ENCODE measurements around the gene ADAMTS14. TPM values are rescaled to one million over a fixed set of nuclear protein-coding genes. Genes with fewer than 3 reads are reported as not detected.
A peak's percentile ranks its signal among the peaks of the same experiment; 100 is the strongest.

Gene ADAMTS14
- total RNA-seq, 1 donor from 2014 or later, result 0.33 TPM

- H3K4me1 Mint-ChIP-seq, result no peaks in the 10 kb centered on the region
- H3K36me3 Mint-ChIP-seq (ENCODE audit: low read depth), result no peaks in the 10 kb centered on the region
- H3K27me3 Mint-ChIP-seq, result no peaks in the 10 kb centered on the region
- DNase-seq, result no peak
- H3K4me3 Mint-ChIP-seq, result no peak overlapping the region
- H3K9me3 Mint-ChIP-seq, result no peaks in the 10 kb centered on the region
- intact Hi-C loops (cut with micrococcal nuclease), result no loop called here
- no peak overlapping the region for H3K27ac Mint-ChIP-seq
Observed at GRCh38 chr10:70702190-70702763, 30.0 kb downstream of the ADAMTS14 start.

GRCh38 chr10:70704211-70704610 lies 31.9 kb downstream of the ADAMTS14 start:
- no peak overlapping the region for H3K27ac Mint-ChIP-seq
- intact Hi-C loops (cut with micrococcal nuclease), result no loop called here
- H3K4me1 Mint-ChIP-seq, result no peaks in the 10 kb centered on the region
- no peaks in the 10 kb centered on the region for H3K27me3 Mint-ChIP-seq
- H3K4me3 Mint-ChIP-seq, result no peak overlapping the region
- no peaks in the 10 kb centered on the region for H3K9me3 Mint-ChIP-seq
- no peaks in the 10 kb centered on the region for H3K36me3 Mint-ChIP-seq (ENCODE audit: low read depth)
- no peak for DNase-seq

- no peaks in the 10 kb centered on the region for H3K27me3 Mint-ChIP-seq
- intact Hi-C loops (cut with micrococcal nuclease), result no loop called here
- no peak overlapping the region for H3K27ac Mint-ChIP-seq
- no peak for DNase-seq
- H3K9me3 Mint-ChIP-seq, result no peaks in the 10 kb centered on the region
- no peaks in the 10 kb centered on the region for H3K4me1 Mint-ChIP-seq
- H3K4me3 Mint-ChIP-seq, result no peak overlapping the region
- H3K36me3 Mint-ChIP-seq (ENCODE audit: low read depth), result no peaks in the 10 kb centered on the region
Observed at GRCh38 chr10:70705121-70705861, 33.0 kb downstream of the ADAMTS14 start.

- Mint-ChIP-seq H3K4me3 (no peak overlapping the region), H3K27me3 (no peaks in the 10 kb centered on the region), H3K27ac (no peak overlapping the region), H3K4me1 (peaks cover 2% of the 10 kb centered on the region), H3K36me3 (ENCODE audit: low read depth) (no peaks in the 10 kb centered on the region), H3K9me3 (no peaks in the 10 kb centered on the region)
- DNase-seq, result no peak
- intact Hi-C loops (cut with micrococcal nuclease), result no loop called here
Observed at GRCh38 chr10:70711177-70711576, 38.9 kb downstream of the ADAMTS14 start.

- DNase-seq, result no peak
- intact Hi-C loops (cut with micrococcal nuclease), result no loop called here
- Mint-ChIP-seq H3K4me1 (peaks cover 4% of the 10 kb centered on the region), H3K9me3 (no peaks in the 10 kb centered on the region), H3K36me3 (ENCODE audit: low read depth) (no peaks in the 10 kb centered on the region), H3K4me3 (no peak overlapping the region), H3K27me3 (no peaks in the 10 kb centered on the region), H3K27ac (no peak overlapping the region)
Observed at GRCh38 chr10:70711911-70712310, 39.6 kb downstream of the ADAMTS14 start.

GRCh38 chr10:70714245-70714644 lies 41.9 kb downstream of the ADAMTS14 start:
- DNase-seq, result no peak
- intact Hi-C loops (cut with micrococcal nuclease), result no loop called here
- Mint-ChIP-seq H3K4me1 (peaks cover 4% of the 10 kb centered on the region), H3K27ac (no peak overlapping the region), H3K9me3 (no peaks in the 10 kb centered on the region), H3K36me3 (ENCODE audit: low read depth) (no peaks in the 10 kb centered on the region), H3K27me3 (no peaks in the 10 kb centered on the region), H3K4me3 (no peak overlapping the region)

- intact Hi-C loops (cut with micrococcal nuclease), result no loop called here
- H3K27ac Mint-ChIP-seq, result no peak overlapping the region
- no peak for DNase-seq
- H3K27me3 Mint-ChIP-seq, result no peaks in the 10 kb centered on the region
- peaks cover 4% of the 10 kb centered on the region for H3K4me1 Mint-ChIP-seq
- H3K4me3 Mint-ChIP-seq, result no peak overlapping the region
- H3K9me3 Mint-ChIP-seq, result no peaks in the 10 kb centered on the region
- H3K36me3 Mint-ChIP-seq (ENCODE audit: low read depth), result no peaks in the 10 kb centered on the region
Observed at GRCh38 chr10:70714951-70715350, 42.6 kb downstream of the ADAMTS14 start.

GRCh38 chr10:70715853-70716795 lies 43.8 kb downstream of the ADAMTS14 start:
- H3K27ac Mint-ChIP-seq, result peak overlapping the region; percentile 12
- no peaks in the 10 kb centered on the region for H3K9me3 Mint-ChIP-seq
- H3K36me3 Mint-ChIP-seq (ENCODE audit: low read depth), result no peaks in the 10 kb centered on the region
- H3K4me3 Mint-ChIP-seq, result no peak overlapping the region
- intact Hi-C loops (cut with micrococcal nuclease), result no loop called here
- no peak for DNase-seq
- no peaks in the 10 kb centered on the region for H3K27me3 Mint-ChIP-seq
- H3K4me1 Mint-ChIP-seq, result peaks cover 4% of the 10 kb centered on the region

- H3K9me3 Mint-ChIP-seq, result no peaks in the 10 kb centered on the region
- no peaks in the 10 kb centered on the region for H3K36me3 Mint-ChIP-seq (ENCODE audit: low read depth)
- no peak overlapping the region for H3K27ac Mint-ChIP-seq
- intact Hi-C loops (cut with micrococcal nuclease), result no loop called here
- no peaks in the 10 kb centered on the region for H3K4me1 Mint-ChIP-seq
- no peak for DNase-seq
- no peak overlapping the region for H3K4me3 Mint-ChIP-seq
- H3K27me3 Mint-ChIP-seq, result peaks cover 3% of the 10 kb centered on the region
Observed at GRCh38 chr10:70722820-70723424, 50.6 kb downstream of the ADAMTS14 start.

- peaks cover 3% of the 10 kb centered on the region for H3K27me3 Mint-ChIP-seq
- no peak overlapping the region for H3K27ac Mint-ChIP-seq
- no peaks in the 10 kb centered on the region for H3K9me3 Mint-ChIP-seq
Observed at GRCh38 chr10:70723771-70724170, 51.5 kb downstream of the ADAMTS14 start.

GRCh38 chr10:70726909-70727495 lies 54.7 kb downstream of the ADAMTS14 start:
- intact Hi-C loops (cut with micrococcal nuclease), result no loop called here
- Mint-ChIP-seq H3K9me3 (no peaks in the 10 kb centered on the region), H3K27me3 (peaks cover 3% of the 10 kb centered on the region), H3K4me3 (no peak overlapping the region), H3K27ac (no peak overlapping the region), H3K36me3 (ENCODE audit: low read depth) (no peaks in the 10 kb centered on the region), H3K4me1 (no peaks in the 10 kb centered on the region)
- no peak for DNase-seq

More at GRCh38 chr10:70723771-70724170, 51.5 kb downstream of the ADAMTS14 start:
- Mint-ChIP-seq H3K4me3 (no peak overlapping the region), H3K36me3 (ENCODE audit: low read depth) (no peaks in the 10 kb centered on the region), H3K4me1 (no peaks in the 10 kb centered on the region)
- no peak for DNase-seq
- intact Hi-C loops (cut with micrococcal nuclease), result no loop called here

GRCh38 chr10:70728328-70728727 lies 56.0 kb downstream of the ADAMTS14 start:
- no peak for DNase-seq
- Mint-ChIP-seq H3K9me3 (no peaks in the 10 kb centered on the region), H3K27ac (no peak overlapping the region), H3K4me3 (no peak overlapping the region), H3K36me3 (ENCODE audit: low read depth) (no peaks in the 10 kb centered on the region), H3K4me1 (no peaks in the 10 kb centered on the region), H3K27me3 (peaks cover 3% of the 10 kb centered on the region)
- intact Hi-C loops (cut with micrococcal nuclease), result no loop called here

GRCh38 chr10:70729763-70730357 lies 57.6 kb downstream of the ADAMTS14 start:
- no peaks in the 10 kb centered on the region for H3K36me3 Mint-ChIP-seq (ENCODE audit: low read depth)
- H3K4me3 Mint-ChIP-seq, result no peak overlapping the region
- no peaks in the 10 kb centered on the region for H3K4me1 Mint-ChIP-seq

More at GRCh38 chr10:70729763-70730357, 57.6 kb downstream of the ADAMTS14 start:
- H3K27me3 Mint-ChIP-seq, result peaks cover 2% of the 10 kb centered on the region
- intact Hi-C loops (cut with micrococcal nuclease), result no loop called here
- no peak for DNase-seq
- no peaks in the 10 kb centered on the region for H3K9me3 Mint-ChIP-seq
- no peak overlapping the region for H3K27ac Mint-ChIP-seq
